Small intestine (tissue), 7 donors: ENCODE data around the gene TAF8. TPM values are rescaled to one million over a fixed set of nuclear protein-coding genes. Genes with fewer than 3 reads are reported as not detected.

ENCODE experiments used
- DNase-seq, 2 donors: peaks; one replicate each; pipeline versions ENCODE4 v3.0.0 to v3.0.0-alpha.2; 2013
- FAIRE-seq: peaks from 2 replicates; lab custom pipeline; 2012; peaks lifted over from hg19 to GRCh38; lab: Jason Lieb, UNC
- H3K27ac ChIP-seq, 3 donors: one replicate each; pipeline ENCODE4 v1.5.1; 2013; ENCODE audit warnings: low read length in 2 of 3, mild to moderate bottlenecking in 2 of 3, control low read depth in 1 of 3, inconsistent platforms in 1 of 3, low read depth in 1 of 3, moderate library complexity in 1 of 3
- H3K27me3 ChIP-seq, 3 donors: one replicate each; pipeline ENCODE4 v1.6.1; 2013; ENCODE audit warnings: low read length in 3 of 3, inconsistent platforms in 1 of 3; ENCODE audit not compliant: control insufficient read depth in 3 of 3, insufficient read depth in 3 of 3
- H3K36me3 ChIP-seq, 3 donors: one replicate each; pipeline ENCODE4 v1.6.1; 2013; ENCODE audit warnings: low read length in 3 of 3, inconsistent platforms in 1 of 3, low read depth in 1 of 3, mild to moderate bottlenecking in 1 of 3, moderate library complexity in 1 of 3; ENCODE audit not compliant: control insufficient read depth in 3 of 3, insufficient read depth in 2 of 3
- H3K4me1 ChIP-seq, 3 donors: one replicate each; pipeline ENCODE4 v1.6.1; 2013; ENCODE audit warnings: low read length in 2 of 3, inconsistent platforms in 1 of 3, low read depth in 1 of 3, mild to moderate bottlenecking in 1 of 3, moderate library complexity in 1 of 3; ENCODE audit not compliant: control insufficient read depth in 3 of 3, insufficient read depth in 2 of 3
- H3K4me3 ChIP-seq, 3 donors: one replicate each; pipeline ENCODE4 v1.5.1; 2013; ENCODE audit warnings: low read length in 3 of 3, control low read depth in 1 of 3, inconsistent platforms in 1 of 3, low read depth in 1 of 3, mild to moderate bottlenecking in 1 of 3, moderate library complexity in 1 of 3
- H3K9me3 ChIP-seq, 2 donors: one replicate each; pipeline ENCODE4 v1.6.1; 2013; ENCODE audit warnings: low read depth in 1 of 2, low read length in 1 of 2; ENCODE audit not compliant: control insufficient read depth in 2 of 2, insufficient read depth in 1 of 2
- WGBS, 3 donors: extraction: QIAGEN DNeasy Blood & Tissue Kit; methylation state at CpG; one replicate each; pipeline ENCODE4 v1.1.7; 2013; 5-methylcytosine and 5-hydroxymethylcytosine counted together
- polyA plus RNA-seq, 4 donors: library from polyadenylated mRNA; stranded (reverse) in 3 of 4; unstranded in 1 of 4; fragments of 200-250 nt in 3 of 4; fragments of 120-200 nt in 1 of 4; gene quantifications; one replicate each; pipeline versions ENCODE4 v1.2.1 to v1.2.3, GENCODE V29; 2013
- donor health status: healthy with polysubstance abuse.
- donor health status: control.
- donor health status: control.
- donor health status: Bipolar disorder and iron deficiency.
- donor health status: healthy.

Gene TAF8
- polyA plus RNA-seq, 4 donors, result 6.7 to 33.6 (median 10.8) TPM

GRCh38 chr6:42051268-42051653 is 937 bp downstream of the TAF8 start:
- WGBS, 3 donors, result 3 to 30% (median 17%) methylated on average over 8 of the region's 8 CpGs
- Histone ChIP-seq H3K27me3 (no peaks in the 10 kb centered on the region), H3K4me1 (peaks cover 2 to 46% (median 7%) of the 10 kb centered on the region in 3 donors), H3K4me3 (peak overlapping the region; percentile 4 to 82 (median 59)), H3K9me3 (no peaks in the 10 kb centered on the region), H3K36me3 (peaks cover 0 to 22% (median 13%) of the 10 kb centered on the region in 3 donors), H3K27ac (peak overlapping the region in 1 of 3 donors; percentile 92)
- DNase-seq (no peak), FAIRE-seq (no peak)

- Histone ChIP-seq H3K27ac (peak overlapping the region in 1 of 3 donors; percentile 61), H3K4me1 (peaks cover 2 to 32% (median 6%) of the 10 kb centered on the region in 3 donors), H3K27me3 (no peaks in the 10 kb centered on the region), H3K4me3 (peak overlapping the region in 1 of 3 donors; percentile 1), H3K36me3 (peaks cover 13 to 43% (median 22%) of the 10 kb centered on the region in 3 donors), H3K9me3 (no peaks in the 10 kb centered on the region)
- peak in 1 of 2 donors; percentile 61 for DNase-seq
- no peak for FAIRE-seq
Observed at GRCh38 chr6:42053601-42054000, 3.3 kb downstream of the TAF8 start.

GRCh38 chr6:42059743-42060142 is 9.4 kb downstream of the TAF8 start:
- DNase-seq (no peak), FAIRE-seq (no peak)
- H3K27me3 ChIP-seq, result no peaks in the 10 kb centered on the region
- no peak overlapping the region for H3K4me3 ChIP-seq
- 89 to 92% (median 92%) methylated on average over 5 of the region's 5 CpGs for WGBS, 3 donors
- H3K27ac ChIP-seq, result peak overlapping the region in 1 of 3 donors; percentile 26
- peaks cover 19 to 56% (median 21%) of the 10 kb centered on the region in 3 donors for H3K36me3 ChIP-seq
- H3K4me1 ChIP-seq, result no peaks in the 10 kb centered on the region
- no peaks in the 10 kb centered on the region for H3K9me3 ChIP-seq

GRCh38 chr6:42066156-42066675 is 15.9 kb downstream of the TAF8 start:
- Histone ChIP-seq H3K4me1 (no peaks in the 10 kb centered on the region), H3K27ac (no peak overlapping the region), H3K27me3 (no peaks in the 10 kb centered on the region), H3K4me3 (no peak overlapping the region), H3K9me3 (no peaks in the 10 kb centered on the region), H3K36me3 (peaks cover 17 to 77% (median 34%) of the 10 kb centered on the region in 3 donors)
- FAIRE-seq, result no peak
- WGBS, 3 donors, result 95 to 100% (median 96%) methylated on average over 13 of the region's 13 CpGs
- no peak for DNase-seq

GRCh38 chr6:42068173-42068572 is 17.8 kb downstream of the TAF8 start:
- H3K9me3 ChIP-seq, result no peaks in the 10 kb centered on the region
- FAIRE-seq, result no peak
- H3K4me3 ChIP-seq, result no peak overlapping the region
- H3K36me3 ChIP-seq, result peaks cover 15 to 83% (median 34%) of the 10 kb centered on the region in 3 donors
- no peak for DNase-seq
- no peaks in the 10 kb centered on the region for H3K27me3 ChIP-seq
- no peak overlapping the region for H3K27ac ChIP-seq
- H3K4me1 ChIP-seq, result no peaks in the 10 kb centered on the region
- 94 to 96% (median 95%) methylated on average over 7 of the region's 7 CpGs for WGBS, 3 donors

GRCh38 chr6:42068872-42069522 is 18.7 kb downstream of the TAF8 start:
- FAIRE-seq, result no peak
- whole genome bisulfite sequencing, 3 donors, result 91 to 95% (median 94%) methylated on average over 5 of the region's 5 CpGs
- H3K4me1 ChIP-seq, result no peaks in the 10 kb centered on the region
- H3K9me3 ChIP-seq, result no peaks in the 10 kb centered on the region
- H3K27me3 ChIP-seq, result no peaks in the 10 kb centered on the region
- no peak overlapping the region for H3K4me3 ChIP-seq
- no peak for DNase-seq
- H3K36me3 ChIP-seq, result peaks cover 15 to 85% (median 40%) of the 10 kb centered on the region in 3 donors
- H3K27ac ChIP-seq, result no peak overlapping the region

GRCh38 chr6:42071881-42072583 is 21.7 kb downstream of the TAF8 start:
- no peaks in the 10 kb centered on the region for H3K9me3 ChIP-seq
- H3K27ac ChIP-seq, result no peak overlapping the region
- no peak for FAIRE-seq
- H3K4me1 ChIP-seq, result no peaks in the 10 kb centered on the region
- H3K36me3 ChIP-seq, result peaks cover 10 to 84% (median 31%) of the 10 kb centered on the region in 3 donors
- DNase-seq, result no peak
- 73 to 84% (median 74%) methylated on average over 6 of the region's 6 CpGs for WGBS, 3 donors
- H3K4me3 ChIP-seq, result no peak overlapping the region
- no peaks in the 10 kb centered on the region for H3K27me3 ChIP-seq

- no peaks in the 10 kb centered on the region for H3K27me3 ChIP-seq
- FAIRE-seq (no peak), DNase-seq (no peak)
- no peak overlapping the region for H3K4me3 ChIP-seq
- H3K36me3 ChIP-seq, result peaks cover 8 to 86% (median 25%) of the 10 kb centered on the region in 3 donors
- H3K9me3 ChIP-seq, result no peaks in the 10 kb centered on the region
- 77 to 88% (median 81%) methylated on average over 2 of the region's 2 CpGs for WGBS, 3 donors
- no peaks in the 10 kb centered on the region for H3K4me1 ChIP-seq
- H3K27ac ChIP-seq, result no peak overlapping the region
Observed at GRCh38 chr6:42073287-42073686, 23.0 kb downstream of the TAF8 start.
